Thyroid gland (tissue), 4 donors: ENCODE results near the gene PLXNB3.
"Not testable (repeated sequence)": the region's sequence is repeated elsewhere in the genome, so short reads cannot be mapped to it uniquely, and the experiment has no call there.

Experiments
- POLR2A ChIP-seq, 2 donors: fragments of 450-650 bp; IDR thresholded peaks; one replicate each; pipeline ENCODE4 v1.6.1; 2017; ENCODE audit warnings: antibody characterized with exemption in 2 of 2, mild to moderate bottlenecking in 2 of 2, moderate library complexity in 1 of 2
- TF ChIP-seq, protein P1 (sequence below), 6 experiments: fragments of 200-600 bp in 3 of 6; fragments of 450-650 bp in 3 of 6; sonication (generic) in 3 of 6; IDR thresholded peaks; one replicate each; pipeline ENCODE4 v1.5.1; 2016 to 2019; ENCODE audit warnings: antibody characterized with exemption in 6 of 6, mild to moderate bottlenecking in 2 of 6, inconsistent platforms in 1 of 6, moderate library complexity in 1 of 6

DNA sequence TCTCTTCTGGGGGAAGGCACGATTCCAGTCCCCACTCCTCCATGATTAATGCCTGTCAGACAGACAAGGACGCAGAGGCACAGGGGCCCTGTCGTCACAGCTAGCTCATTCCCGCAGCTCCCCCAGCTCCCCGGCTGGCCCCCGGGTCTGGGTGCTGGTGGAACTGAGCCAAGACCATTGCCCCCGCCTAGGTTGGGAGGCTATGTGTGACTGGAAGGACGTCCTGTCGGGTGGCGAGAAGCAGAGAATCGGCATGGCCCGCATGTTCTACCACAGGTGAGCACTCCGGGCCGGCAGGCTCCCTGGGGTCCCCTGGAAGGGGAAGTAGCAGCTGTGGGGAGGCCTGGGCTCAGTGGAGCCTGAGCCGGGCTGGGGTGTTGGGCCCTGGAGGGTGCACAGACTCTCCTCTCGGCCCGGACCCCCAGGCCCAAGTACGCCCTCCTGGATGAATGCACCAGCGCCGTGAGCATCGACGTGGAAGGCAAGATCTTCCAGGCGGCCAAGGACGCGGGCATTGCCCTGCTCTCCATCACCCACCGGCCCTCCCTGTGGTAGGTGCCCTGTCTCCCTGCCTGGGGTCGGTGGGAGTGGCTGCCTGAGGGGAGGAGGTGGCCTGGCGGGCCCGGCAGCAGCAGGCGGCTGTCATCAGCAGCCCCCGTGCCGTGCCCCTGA is 21.1 kb upstream of the PLXNB3 start:
- TF ChIP-seq, protein P1, sequence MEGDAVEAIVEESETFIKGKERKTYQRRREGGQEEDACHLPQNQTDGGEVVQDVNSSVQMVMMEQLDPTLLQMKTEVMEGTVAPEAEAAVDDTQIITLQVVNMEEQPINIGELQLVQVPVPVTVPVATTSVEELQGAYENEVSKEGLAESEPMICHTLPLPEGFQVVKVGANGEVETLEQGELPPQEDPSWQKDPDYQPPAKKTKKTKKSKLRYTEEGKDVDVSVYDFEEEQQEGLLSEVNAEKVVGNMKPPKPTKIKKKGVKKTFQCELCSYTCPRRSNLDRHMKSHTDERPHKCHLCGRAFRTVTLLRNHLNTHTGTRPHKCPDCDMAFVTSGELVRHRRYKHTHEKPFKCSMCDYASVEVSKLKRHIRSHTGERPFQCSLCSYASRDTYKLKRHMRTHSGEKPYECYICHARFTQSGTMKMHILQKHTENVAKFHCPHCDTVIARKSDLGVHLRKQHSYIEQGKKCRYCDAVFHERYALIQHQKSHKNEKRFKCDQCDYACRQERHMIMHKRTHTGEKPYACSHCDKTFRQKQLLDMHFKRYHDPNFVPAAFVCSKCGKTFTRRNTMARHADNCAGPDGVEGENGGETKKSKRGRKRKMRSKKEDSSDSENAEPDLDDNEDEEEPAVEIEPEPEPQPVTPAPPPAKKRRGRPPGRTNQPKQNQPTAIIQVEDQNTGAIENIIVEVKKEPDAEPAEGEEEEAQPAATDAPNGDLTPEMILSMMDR (IDR thresholded peaks at IDR 0.05): not testable (repeated sequence)
- TF ChIP-seq POLR2A (IDR thresholded peaks at IDR 0.05): not testable (repeated sequence)
